ENCODE data around the gene OXLD1.

The OXLD1 gene

GRCh38 chr17:81706757-81707624 lies 40.6 kb upstream of the OXLD1 start:
- H3K4me3 ChIP-seq (ENCODE audit: control insufficient read depth, low read depth, low read length) = no peak overlapping the region
- no peak for DNase-seq (ENCODE audit: low read depth)
- TF ChIP-seq, protein P1, sequence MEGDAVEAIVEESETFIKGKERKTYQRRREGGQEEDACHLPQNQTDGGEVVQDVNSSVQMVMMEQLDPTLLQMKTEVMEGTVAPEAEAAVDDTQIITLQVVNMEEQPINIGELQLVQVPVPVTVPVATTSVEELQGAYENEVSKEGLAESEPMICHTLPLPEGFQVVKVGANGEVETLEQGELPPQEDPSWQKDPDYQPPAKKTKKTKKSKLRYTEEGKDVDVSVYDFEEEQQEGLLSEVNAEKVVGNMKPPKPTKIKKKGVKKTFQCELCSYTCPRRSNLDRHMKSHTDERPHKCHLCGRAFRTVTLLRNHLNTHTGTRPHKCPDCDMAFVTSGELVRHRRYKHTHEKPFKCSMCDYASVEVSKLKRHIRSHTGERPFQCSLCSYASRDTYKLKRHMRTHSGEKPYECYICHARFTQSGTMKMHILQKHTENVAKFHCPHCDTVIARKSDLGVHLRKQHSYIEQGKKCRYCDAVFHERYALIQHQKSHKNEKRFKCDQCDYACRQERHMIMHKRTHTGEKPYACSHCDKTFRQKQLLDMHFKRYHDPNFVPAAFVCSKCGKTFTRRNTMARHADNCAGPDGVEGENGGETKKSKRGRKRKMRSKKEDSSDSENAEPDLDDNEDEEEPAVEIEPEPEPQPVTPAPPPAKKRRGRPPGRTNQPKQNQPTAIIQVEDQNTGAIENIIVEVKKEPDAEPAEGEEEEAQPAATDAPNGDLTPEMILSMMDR (conservative IDR thresholded peaks at IDR 0.05; ENCODE audit: control insufficient read depth, insufficient read depth, low read depth, low read length) = no peak

- no peak for DNase-seq (ENCODE audit: low read depth)
- no peak overlapping the region for H3K4me3 ChIP-seq (ENCODE audit: control insufficient read depth, low read depth, low read length)
- TF ChIP-seq, protein P1 (conservative IDR thresholded peaks at IDR 0.05; ENCODE audit: control insufficient read depth, insufficient read depth, low read depth, low read length) = no peak
Measured at GRCh38 chr17:81706232-81706611, 39.8 kb upstream of the OXLD1 start.

DNA sequence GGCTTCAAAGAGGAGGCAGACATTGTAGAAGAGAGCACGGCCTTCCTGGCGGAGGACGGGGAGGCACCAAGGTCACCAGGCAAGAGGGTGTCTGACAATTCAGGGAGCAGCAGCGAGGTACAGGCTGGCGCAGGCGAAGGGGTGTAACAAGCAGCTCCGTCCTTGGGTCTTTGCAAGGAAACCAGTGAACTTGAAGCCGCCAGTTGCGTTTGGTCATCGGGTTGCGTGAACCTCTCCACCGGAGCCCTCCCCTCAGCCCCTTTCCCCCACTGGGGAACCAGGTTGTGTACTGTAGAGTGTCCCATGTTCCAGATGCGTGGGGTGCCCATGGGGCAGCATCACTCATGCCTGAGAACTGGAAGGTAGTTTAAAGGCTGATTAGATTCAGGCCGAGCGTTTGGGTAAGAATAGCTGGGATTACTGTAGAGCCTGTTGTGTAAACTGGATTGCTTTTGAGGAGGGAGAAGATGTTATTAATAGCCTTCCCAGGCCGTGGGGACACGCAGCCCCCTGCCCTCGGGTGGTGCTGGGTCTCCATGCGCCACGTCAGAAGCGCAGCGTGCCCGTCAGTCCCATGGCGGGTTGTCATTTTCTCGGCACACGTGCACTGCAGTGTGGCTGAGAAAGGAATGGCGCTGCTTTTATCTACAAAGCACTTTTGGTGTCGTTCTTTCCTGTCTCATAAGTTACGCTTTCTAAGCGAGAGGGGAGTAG lies 39.3 kb upstream of the OXLD1 start:
- no peak overlapping the region for H3K4me3 ChIP-seq (ENCODE audit: control insufficient read depth, low read depth, low read length)
- no peak for DNase-seq (ENCODE audit: low read depth)
- TF ChIP-seq, protein P1 (conservative IDR thresholded peaks at IDR 0.05; ENCODE audit: control insufficient read depth, insufficient read depth, low read depth, low read length) = no peak

DNA sequence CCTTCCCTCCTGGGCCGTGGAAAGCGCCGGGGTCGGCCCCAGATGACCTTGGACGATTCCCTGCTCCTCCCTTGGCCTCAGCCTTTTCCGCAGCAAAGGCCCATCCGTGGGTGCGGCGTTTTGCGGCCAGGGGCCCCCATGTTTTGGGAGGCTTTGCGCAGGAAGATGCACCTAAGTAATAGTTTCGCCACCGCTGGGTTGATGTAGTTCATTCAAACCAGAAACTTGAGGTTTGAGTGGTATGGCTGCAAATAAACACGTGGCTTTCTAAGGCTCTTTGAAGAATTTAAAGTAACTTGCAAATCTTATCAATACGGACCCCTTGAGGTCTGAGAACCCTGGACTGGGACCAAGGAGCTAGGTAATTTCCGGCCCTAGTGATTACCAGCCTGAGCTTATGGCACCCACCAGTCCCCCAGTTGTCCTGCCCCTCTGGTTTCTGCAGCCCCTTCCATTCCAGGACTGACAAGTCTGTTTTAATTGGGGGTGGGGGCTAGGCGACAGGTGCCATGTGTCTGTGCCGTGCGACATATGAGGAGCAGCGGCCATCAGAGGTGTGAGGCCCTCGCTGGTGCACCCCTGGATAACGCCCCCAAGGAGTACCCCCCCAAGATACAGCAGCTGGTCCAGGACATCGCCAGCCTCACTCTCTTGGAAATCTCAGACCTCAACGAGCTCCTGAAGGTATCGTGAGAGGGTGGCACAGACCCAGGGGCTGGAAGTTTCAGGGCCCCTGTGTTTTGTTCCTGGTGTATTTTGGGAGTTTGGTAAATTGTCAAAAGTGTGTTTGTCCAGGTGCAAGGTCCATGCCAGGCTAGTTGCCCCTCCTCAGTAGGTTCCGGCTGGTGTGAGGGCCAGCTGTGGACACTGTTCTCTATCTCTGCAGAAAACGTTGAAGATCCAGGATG lies 37.6 kb upstream of the OXLD1 start:
- TF ChIP-seq, protein P1 (conservative IDR thresholded peaks at IDR 0.05; ENCODE audit: control insufficient read depth, insufficient read depth, low read depth, low read length) = no peak
- no peak for DNase-seq (ENCODE audit: low read depth)
- H3K4me3 ChIP-seq (ENCODE audit: control insufficient read depth, low read depth, low read length) = peak overlapping the region; percentile 87

GRCh38 chr17:81702934-81703746 lies 36.7 kb upstream of the OXLD1 start, which contains the start of gene MRPL12:
Gene MRPL12, plus strand, starts transcription at chr17:81703367. Its CDS starts 135 bp downstream, at chr17:81703502.
- peak; percentile 89 for DNase-seq (ENCODE audit: low read depth)
- peak within 1 kb of the TSS; percentile 87 for H3K4me3 ChIP-seq (ENCODE audit: control insufficient read depth, low read depth, low read length)
- TF ChIP-seq, protein P1 (conservative IDR thresholded peaks at IDR 0.05; ENCODE audit: control insufficient read depth, insufficient read depth, low read depth, low read length) = no peak

Data from fibroblast of mammary gland (primary cell).